ENCODE results near the gene GTF2H2C. TPM values are rescaled to one million over a fixed set of nuclear protein-coding genes. Genes with fewer than 3 reads are reported as not detected.

Gene GTF2H2C
- total RNA-seq, 4 donors from 2014 or later: 12.0 to 18.5 (median 16.9) TPM

GRCh38 chr5:69519285-69519684, 40.7 kb upstream of the GTF2H2C start:
- no peaks in the 10 kb centered on the region for H3K36me3 ChIP-seq
- no peak overlapping the region for H3K27ac ChIP-seq
- peaks cover 5% of the 10 kb centered on the region for H3K4me1 ChIP-seq
- no peak overlapping the region for H3K4me3 ChIP-seq
- H3K27me3 ChIP-seq: no peaks in the 10 kb centered on the region
- 93% methylated on average over 2 of the region's 2 CpGs for WGBS
- TF ChIP-seq POLR2A (IDR thresholded peaks at IDR 0.05) (no peak), CTCF (IDR thresholded peaks at IDR 0.05) (no peak), EP300 (IDR thresholded peaks at IDR 0.05) (no peak), POLR2AphosphoS5 (IDR thresholded peaks at IDR 0.05) (no peak)
- no peak for DNase-seq (ENCODE audit: low spot score in 2 of 2)
- H3K9me3 ChIP-seq: no peaks in the 10 kb centered on the region

GRCh38 chr5:69522035-69522434, 38.0 kb upstream of the GTF2H2C start:
- no peak for DNase-seq (ENCODE audit: low spot score in 2 of 2)
- no peaks in the 10 kb centered on the region for H3K36me3 ChIP-seq
- no peaks in the 10 kb centered on the region for H3K27me3 ChIP-seq
- no peak overlapping the region for H3K27ac ChIP-seq
- H3K4me3 ChIP-seq: no peak overlapping the region
- 87% methylated on average over 3 of the region's 3 CpGs for WGBS
- TF ChIP-seq POLR2A (IDR thresholded peaks at IDR 0.05) (no peak), POLR2AphosphoS5 (IDR thresholded peaks at IDR 0.05) (no peak), EP300 (IDR thresholded peaks at IDR 0.05) (no peak), CTCF (IDR thresholded peaks at IDR 0.05) (no peak)
- H3K9me3 ChIP-seq: no peaks in the 10 kb centered on the region
- peaks cover 5% of the 10 kb centered on the region for H3K4me1 ChIP-seq

- TF ChIP-seq POLR2AphosphoS5 (IDR thresholded peaks at IDR 0.05): no peak
- TF ChIP-seq EP300 (IDR thresholded peaks at IDR 0.05): no peak
- no peak for TF ChIP-seq CTCF (IDR thresholded peaks at IDR 0.05)
- TF ChIP-seq POLR2A (IDR thresholded peaks at IDR 0.05): no peak
- 71% methylated on average over 2 of the region's 2 CpGs for WGBS
- Histone ChIP-seq H3K4me3 (no peak overlapping the region), H3K9me3 (no peaks in the 10 kb centered on the region), H3K4me1 (peaks cover 11% of the 10 kb centered on the region), H3K27me3 (no peaks in the 10 kb centered on the region), H3K27ac (no peak overlapping the region), H3K36me3 (no peaks in the 10 kb centered on the region)
- DNase-seq (ENCODE audit: low spot score in 2 of 2): no peak
These were observed 34.5 kb upstream of the GTF2H2C start for GRCh38 chr5:69525490-69525889.

- no peak for DNase-seq (ENCODE audit: low spot score in 2 of 2)
- no peak for TF ChIP-seq POLR2AphosphoS5 (IDR thresholded peaks at IDR 0.05)
- no peak for TF ChIP-seq CTCF (IDR thresholded peaks at IDR 0.05)
- no peak for TF ChIP-seq EP300 (IDR thresholded peaks at IDR 0.05)
- TF ChIP-seq POLR2A (IDR thresholded peaks at IDR 0.05): no peak
- H3K36me3 ChIP-seq: no peaks in the 10 kb centered on the region
These were observed 33.3 kb upstream of the GTF2H2C start for GRCh38 chr5:69526660-69527059.

GRCh38 chr5:69527128-69527770, 32.7 kb upstream of the GTF2H2C start:
- Histone ChIP-seq H3K9me3 (no peaks in the 10 kb centered on the region), H3K4me1 (peaks cover 6% of the 10 kb centered on the region), H3K4me3 (no peak overlapping the region), H3K27me3 (no peaks in the 10 kb centered on the region), H3K27ac (no peak overlapping the region), H3K36me3 (no peaks in the 10 kb centered on the region)
- 85% methylated on average over 7 of the region's 7 CpGs for WGBS
- no peak for DNase-seq (ENCODE audit: low spot score in 2 of 2)
- no peak for TF ChIP-seq POLR2A (IDR thresholded peaks at IDR 0.05)
- no peak for TF ChIP-seq EP300 (IDR thresholded peaks at IDR 0.05)
- no peak for TF ChIP-seq POLR2AphosphoS5 (IDR thresholded peaks at IDR 0.05)
- TF ChIP-seq CTCF (IDR thresholded peaks at IDR 0.05): no peak

More at GRCh38 chr5:69526660-69527059, 33.3 kb upstream of the GTF2H2C start:
- Histone ChIP-seq H3K9me3 (no peaks in the 10 kb centered on the region), H3K27me3 (no peaks in the 10 kb centered on the region), H3K4me3 (no peak overlapping the region), H3K27ac (no peak overlapping the region), H3K4me1 (peaks cover 6% of the 10 kb centered on the region)
- WGBS: 96% methylated on average over 9 of the region's 9 CpGs
